GM19023 (cell line): ENCODE results near the gene RABL2A.
"Not testable (repeated sequence)": the region's sequence is repeated elsewhere in the genome, so short reads cannot be mapped to it uniquely, and the experiment has no call there.

Experiments
- ATAC-seq: cut with Tn5 transposase; IDR thresholded peaks from one replicate; pipeline ENCODE4 v1.9.1; 2021; ENCODE audit warnings: mild to moderate bottlenecking, moderate library complexity; ENCODE audit not compliant: unreplicated experiment

Gene RABL2A

DNA sequence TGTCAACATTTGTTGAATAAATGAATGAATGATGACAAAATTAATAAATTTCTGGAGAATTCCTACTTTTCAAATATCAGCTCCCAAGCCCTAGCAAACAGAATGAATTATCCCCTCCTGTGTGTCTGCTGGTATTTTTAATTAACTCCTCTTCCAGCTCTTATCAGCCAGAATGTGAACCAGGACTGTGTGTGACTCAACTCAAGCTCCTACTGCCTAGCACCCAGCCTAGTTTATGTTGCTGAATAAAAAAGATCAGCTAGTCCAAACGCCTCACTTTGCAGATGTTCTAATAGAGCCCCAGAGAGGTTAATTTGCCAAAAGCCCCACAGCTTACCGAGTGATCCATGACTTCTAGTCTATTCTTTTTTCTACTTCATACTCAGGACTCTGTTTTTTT is 50.3 kb downstream of the RABL2A start:
- no peak for ATAC-seq

DNA sequence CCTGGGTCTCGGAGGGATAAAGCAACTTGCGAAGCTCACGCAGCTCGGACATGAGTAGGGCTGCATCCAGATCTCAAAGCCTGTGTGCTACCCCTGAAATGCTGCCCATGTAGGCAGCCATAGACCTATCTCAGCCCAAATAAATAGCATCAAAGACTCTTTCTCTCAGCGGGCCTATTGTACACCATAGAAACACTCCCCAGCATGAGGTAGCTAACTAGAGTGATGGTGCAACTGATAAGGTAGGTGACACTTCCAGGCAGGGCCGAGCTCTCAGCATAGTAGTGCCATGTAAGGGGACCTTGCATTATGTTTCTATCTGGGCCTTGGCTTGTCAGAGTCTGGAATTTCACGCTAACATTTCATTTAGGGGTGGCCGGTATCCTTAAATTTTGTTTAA is 52.4 kb downstream of the RABL2A start:
- ATAC-seq, result no peak

GRCh38 chr2:113685471-113685870 is 58.4 kb downstream of the RABL2A start:
- ATAC-seq, result no peak

DNA sequence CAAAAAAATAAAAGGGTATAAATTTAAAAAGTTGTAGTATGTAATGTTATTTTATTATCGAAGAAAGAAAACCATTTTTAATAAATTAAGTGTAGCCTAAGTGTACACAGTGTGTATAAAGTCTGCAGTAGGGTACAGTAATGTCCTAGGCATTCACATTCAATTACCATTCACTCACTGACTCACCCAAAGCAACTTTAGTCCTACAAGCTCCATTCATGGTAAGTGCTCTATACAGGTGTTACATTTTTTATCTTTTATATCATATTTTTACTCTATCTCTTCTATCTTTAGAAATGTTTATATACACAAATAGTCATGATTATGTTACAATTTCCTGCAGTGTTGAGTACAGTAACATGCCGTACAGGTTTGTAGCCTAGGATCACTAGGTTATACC is 59.5 kb downstream of the RABL2A start:
- no peak for ATAC-seq

- not testable (repeated sequence) for ATAC-seq
Measured at GRCh38 chr2:113690871-113691270, 63.8 kb downstream of the RABL2A start.
